Measurements from ENCODE around the gene FAHD1.

FAHD1 gene

DNA sequence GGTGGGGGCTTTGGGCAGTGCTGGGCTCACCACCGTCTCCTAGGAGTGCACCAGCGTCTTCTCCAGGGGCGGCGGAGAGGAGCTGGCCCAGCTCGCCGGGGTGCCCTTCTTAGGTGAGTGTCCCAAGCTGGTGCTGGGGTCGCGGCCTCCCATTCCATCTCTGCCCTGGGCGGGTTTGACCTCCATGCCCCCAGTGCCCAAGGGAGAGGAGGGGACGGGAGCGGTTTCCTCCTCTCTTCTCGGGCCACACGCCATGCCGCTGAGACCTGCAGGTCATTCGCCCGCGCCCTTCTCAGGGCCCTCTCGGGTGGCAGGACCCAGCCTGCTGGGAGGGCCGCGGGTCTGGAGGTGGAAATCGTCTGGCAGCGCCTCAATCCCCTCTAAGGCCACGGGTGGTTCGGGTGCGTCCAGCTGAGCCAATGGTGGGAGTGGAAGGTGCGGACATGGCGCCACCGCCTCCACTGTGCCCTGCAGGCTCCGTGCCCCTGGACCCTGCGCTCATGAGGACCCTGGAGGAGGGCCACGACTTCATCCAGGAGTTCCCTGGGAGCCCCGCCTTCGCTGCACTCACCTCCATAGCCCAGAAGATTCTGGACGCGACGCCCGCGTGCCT is 38.8 kb upstream of the FAHD1 start:
- H3K27me3 Mint-ChIP-seq (ENCODE audit: low read depth, poor library complexity) = no peaks in the 10 kb centered on the region
- peaks cover 15% of the 10 kb centered on the region for H3K4me1 Mint-ChIP-seq
- H3K27ac Mint-ChIP-seq = no peak overlapping the region
- H3K9me3 Mint-ChIP-seq = no peaks in the 10 kb centered on the region
- H3K36me3 Mint-ChIP-seq (ENCODE audit: low read depth) = peaks cover 3% of the 10 kb centered on the region
- TF ChIP-seq, protein P1, sequence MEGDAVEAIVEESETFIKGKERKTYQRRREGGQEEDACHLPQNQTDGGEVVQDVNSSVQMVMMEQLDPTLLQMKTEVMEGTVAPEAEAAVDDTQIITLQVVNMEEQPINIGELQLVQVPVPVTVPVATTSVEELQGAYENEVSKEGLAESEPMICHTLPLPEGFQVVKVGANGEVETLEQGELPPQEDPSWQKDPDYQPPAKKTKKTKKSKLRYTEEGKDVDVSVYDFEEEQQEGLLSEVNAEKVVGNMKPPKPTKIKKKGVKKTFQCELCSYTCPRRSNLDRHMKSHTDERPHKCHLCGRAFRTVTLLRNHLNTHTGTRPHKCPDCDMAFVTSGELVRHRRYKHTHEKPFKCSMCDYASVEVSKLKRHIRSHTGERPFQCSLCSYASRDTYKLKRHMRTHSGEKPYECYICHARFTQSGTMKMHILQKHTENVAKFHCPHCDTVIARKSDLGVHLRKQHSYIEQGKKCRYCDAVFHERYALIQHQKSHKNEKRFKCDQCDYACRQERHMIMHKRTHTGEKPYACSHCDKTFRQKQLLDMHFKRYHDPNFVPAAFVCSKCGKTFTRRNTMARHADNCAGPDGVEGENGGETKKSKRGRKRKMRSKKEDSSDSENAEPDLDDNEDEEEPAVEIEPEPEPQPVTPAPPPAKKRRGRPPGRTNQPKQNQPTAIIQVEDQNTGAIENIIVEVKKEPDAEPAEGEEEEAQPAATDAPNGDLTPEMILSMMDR (IDR thresholded peaks at IDR 0.05) = no peak
- DNase-seq = peak; percentile 3
- H3K4me3 Mint-ChIP-seq = no peak overlapping the region

DNA sequence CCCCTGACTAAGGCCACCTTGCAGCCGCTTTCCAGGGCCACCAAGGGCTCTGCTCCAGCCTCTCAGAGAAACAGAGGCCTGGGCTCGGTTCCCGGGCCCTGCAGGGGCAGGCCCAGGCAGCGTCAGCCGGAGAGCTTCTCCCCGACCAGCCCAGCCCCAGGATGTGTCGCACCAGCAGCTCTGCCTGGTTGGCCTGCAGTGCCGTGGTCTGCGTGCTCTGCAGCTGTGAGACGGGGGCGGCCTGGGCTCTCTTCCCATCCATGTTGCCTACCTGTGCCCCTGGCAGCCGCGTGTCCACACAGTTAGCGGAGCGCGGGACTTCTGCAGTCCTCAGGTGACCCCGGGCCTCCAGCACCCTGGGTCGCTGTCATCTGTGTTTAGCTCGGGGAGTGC is 38.3 kb upstream of the FAHD1 start:
- Mint-ChIP-seq H3K36me3 (ENCODE audit: low read depth) (no peaks in the 10 kb centered on the region), H3K27ac (peak overlapping the region; percentile 89), H3K9me3 (no peaks in the 10 kb centered on the region), H3K27me3 (ENCODE audit: low read depth, poor library complexity) (no peaks in the 10 kb centered on the region), H3K4me1 (peaks cover 10% of the 10 kb centered on the region), H3K4me3 (no peak overlapping the region)
- TF ChIP-seq, protein P1 (IDR thresholded peaks at IDR 0.05) = no peak
- DNase-seq = no peak

DNA sequence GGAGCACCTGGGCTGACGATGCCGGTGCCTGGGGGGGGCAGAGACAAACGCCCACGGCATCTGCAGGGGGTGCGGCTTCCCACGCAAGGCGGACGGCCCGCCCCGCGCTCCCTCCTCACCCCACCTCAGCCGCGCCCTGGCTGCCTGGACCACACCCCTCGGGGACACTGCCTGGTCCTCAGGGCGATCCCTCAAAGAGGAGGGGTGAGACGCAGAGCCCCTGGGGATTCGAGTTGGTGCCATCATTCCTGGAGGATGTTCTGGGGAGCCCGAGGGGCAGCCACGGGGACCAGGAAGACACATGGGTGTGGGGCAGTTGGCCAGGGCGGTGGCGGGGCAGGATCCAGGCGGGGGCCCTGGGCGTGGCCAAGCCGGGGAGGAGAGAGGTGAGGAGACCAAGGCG is 37.4 kb upstream of the FAHD1 start:
- no peak overlapping the region for H3K4me3 Mint-ChIP-seq
- H3K36me3 Mint-ChIP-seq (ENCODE audit: low read depth) = no peaks in the 10 kb centered on the region
- DNase-seq = peak; percentile 3
- TF ChIP-seq, protein P1 (IDR thresholded peaks at IDR 0.05) = no peak
- no peak overlapping the region for H3K27ac Mint-ChIP-seq
- H3K4me1 Mint-ChIP-seq = peaks cover 5% of the 10 kb centered on the region
- no peaks in the 10 kb centered on the region for H3K27me3 Mint-ChIP-seq (ENCODE audit: low read depth, poor library complexity)
- no peaks in the 10 kb centered on the region for H3K9me3 Mint-ChIP-seq

DNA sequence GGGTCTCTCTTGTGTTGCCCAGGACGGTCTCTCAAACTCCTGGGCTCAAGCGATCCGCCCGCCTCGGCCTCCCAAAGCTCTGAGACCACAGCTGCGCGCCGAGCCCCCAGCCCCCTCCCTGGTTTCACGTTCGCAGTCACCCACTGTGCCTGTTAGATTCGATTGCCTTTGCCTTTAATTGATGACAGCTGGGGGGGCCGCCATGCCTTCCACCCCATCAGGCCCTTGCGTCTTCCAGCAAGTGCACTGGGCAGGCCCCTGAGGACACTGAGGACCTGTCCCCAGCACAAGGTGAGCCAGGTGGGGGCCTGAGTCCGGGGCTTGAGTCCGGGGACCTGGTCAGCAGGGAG is 36.8 kb upstream of the FAHD1 start:
- H3K27me3 Mint-ChIP-seq (ENCODE audit: low read depth, poor library complexity) = no peaks in the 10 kb centered on the region
- no peak overlapping the region for H3K4me3 Mint-ChIP-seq
- H3K36me3 Mint-ChIP-seq (ENCODE audit: low read depth) = no peaks in the 10 kb centered on the region
- no peak overlapping the region for H3K27ac Mint-ChIP-seq
- TF ChIP-seq, protein P1 (IDR thresholded peaks at IDR 0.05) = no peak
- H3K9me3 Mint-ChIP-seq = no peaks in the 10 kb centered on the region
- DNase-seq = no peak
- peaks cover under 1% of the 10 kb centered on the region for H3K4me1 Mint-ChIP-seq

DNA sequence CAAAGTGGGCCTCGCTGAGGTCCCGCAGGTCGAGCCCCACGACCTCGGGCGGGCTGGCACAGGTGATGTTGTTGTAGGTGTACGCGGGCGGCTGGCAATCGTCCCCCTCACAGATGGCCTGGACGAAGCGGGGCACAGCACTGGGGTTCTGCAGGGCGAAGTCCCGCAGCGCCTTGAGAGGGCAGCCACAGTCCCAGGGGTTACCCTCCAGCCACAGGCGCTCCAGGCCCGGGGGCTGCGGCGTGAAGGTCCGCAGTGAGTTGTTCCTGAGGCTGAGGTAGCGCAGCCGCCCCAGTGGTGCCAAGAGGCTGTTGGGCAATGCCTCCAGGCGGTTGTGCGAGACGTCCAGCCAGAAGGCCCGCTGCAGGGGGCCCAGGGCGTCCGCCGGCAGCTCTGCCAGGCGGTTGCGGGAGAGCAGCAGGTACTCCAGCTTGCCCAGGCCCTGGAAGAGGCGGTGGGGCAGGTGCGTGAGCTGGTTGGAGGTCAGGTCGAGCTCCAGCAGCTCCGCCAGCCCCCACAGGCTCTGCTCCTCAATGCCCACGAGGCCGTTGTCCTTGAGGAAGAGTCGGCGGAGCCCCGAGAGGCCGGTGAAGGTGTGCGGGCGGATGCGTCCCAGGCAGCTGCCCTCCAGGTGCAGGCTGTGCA is 36.3 kb upstream of the FAHD1 start:
- H3K36me3 Mint-ChIP-seq (ENCODE audit: low read depth) = no peaks in the 10 kb centered on the region
- no peaks in the 10 kb centered on the region for H3K27me3 Mint-ChIP-seq (ENCODE audit: low read depth, poor library complexity)
- DNase-seq = no peak
- no peak overlapping the region for H3K27ac Mint-ChIP-seq
- no peak overlapping the region for H3K4me3 Mint-ChIP-seq
- TF ChIP-seq, protein P1 (IDR thresholded peaks at IDR 0.05) = no peak
- no peaks in the 10 kb centered on the region for H3K9me3 Mint-ChIP-seq
- H3K4me1 Mint-ChIP-seq = no peaks in the 10 kb centered on the region

All from nephron progenitor cell (in vitro differentiated cells).